Skeletal muscle cell (primary cell): ENCODE measurements around the gene GLTP.
"Not testable (repeated sequence)": the region's sequence is repeated elsewhere in the genome, so short reads cannot be mapped to it uniquely, and the experiment has no call there.

Experiments used
- DNase-seq: peaks from one replicate; pipeline ENCODE4 v3.0.0-alpha.2; 2010; ENCODE audit warnings: low read depth
- H3K4me3 ChIP-seq: 2 replicates; pipeline ENCODE4 v1.5.1; 2011; ENCODE audit warnings: low read depth, mild to moderate bottlenecking, control low read depth, low read length, moderate library complexity

GLTP gene

DNA sequence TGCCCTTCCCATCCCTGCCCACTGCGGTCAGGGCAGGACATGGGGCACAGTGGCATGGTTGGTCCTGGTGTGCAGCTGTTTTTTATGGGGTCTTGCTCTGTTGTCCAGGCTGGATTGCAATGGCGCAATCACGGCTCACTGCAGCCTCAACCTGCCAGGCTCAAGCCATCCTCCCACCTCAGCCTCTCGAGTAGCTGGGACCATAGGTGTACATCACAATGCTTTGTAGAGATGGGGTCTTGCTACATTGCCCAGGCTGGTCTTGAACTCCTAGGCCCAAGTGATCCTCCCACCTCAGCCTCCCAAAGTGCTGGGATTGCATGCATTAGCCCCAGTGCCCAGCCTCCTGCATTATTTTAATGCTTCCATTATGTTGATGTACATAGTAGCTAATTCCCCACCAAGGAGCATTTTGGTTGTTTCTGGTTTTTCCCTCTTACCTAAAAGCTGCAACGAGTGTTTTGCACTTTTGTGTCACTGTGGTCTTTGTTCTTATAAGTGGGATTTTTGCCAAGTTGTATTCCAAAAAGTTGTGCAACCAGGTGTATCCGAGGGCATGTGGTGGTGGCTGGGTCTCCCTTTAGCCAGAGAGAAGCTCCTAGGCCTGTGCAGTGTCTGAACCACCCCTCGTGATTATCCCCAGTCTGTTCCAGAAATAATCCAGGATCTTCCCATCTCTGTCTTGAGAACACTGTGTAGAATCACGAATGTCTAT, 30.1 kb upstream of the GLTP start:
- no peak for DNase-seq

DNA sequence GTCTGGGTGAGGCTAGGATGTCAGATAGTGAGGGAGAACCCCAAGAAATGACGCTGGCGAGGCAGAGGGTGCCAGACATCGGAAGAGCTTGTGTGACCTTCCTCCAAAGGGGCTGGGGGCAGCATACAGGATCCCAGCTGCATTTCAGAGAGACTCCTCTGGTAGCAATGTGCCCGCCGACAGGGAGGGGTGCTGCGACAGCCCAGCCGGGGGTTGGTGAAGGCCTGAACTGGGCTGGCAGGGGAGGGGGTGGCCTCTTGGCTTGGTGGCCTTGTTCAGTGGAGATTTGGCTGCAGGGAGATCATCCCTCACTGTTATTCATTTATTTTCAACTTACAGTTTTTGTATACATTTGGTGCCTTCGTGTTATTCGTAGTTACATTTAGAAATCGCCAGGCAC, 25.0 kb upstream of the GLTP start:
- no peak overlapping the region for H3K4me3 ChIP-seq
- DNase-seq = no peak

More for the DNA sequence above, 30.1 kb upstream of the GLTP start:
- no peak overlapping the region for H3K4me3 ChIP-seq

DNA sequence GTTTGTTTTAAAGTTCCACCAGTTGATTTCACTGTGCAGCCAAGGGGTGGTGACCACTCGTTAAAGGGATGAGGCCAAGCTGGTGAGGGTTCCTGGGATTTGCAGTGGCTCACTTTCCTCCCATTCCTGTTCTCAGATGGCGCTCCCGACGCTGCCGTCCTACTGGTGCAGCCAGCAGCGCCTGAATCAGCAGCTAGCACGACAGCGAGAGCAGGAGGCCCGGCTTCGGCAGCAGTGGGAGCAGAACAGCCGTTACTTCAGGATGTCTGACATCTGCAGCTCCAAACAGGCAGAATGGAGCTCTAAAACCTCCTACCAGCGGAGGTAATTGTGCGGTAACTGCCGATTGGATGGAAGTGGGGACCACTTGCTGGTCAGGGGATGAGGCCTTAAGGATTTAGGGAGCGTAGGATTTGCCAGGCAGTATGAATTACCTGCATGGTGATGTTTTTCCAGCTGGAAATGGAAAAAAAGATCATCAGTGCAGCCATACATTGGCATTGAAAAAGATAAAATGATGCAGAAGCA, 22.6 kb upstream of the GLTP start:
- H3K4me3 ChIP-seq = no peak overlapping the region

DNA sequence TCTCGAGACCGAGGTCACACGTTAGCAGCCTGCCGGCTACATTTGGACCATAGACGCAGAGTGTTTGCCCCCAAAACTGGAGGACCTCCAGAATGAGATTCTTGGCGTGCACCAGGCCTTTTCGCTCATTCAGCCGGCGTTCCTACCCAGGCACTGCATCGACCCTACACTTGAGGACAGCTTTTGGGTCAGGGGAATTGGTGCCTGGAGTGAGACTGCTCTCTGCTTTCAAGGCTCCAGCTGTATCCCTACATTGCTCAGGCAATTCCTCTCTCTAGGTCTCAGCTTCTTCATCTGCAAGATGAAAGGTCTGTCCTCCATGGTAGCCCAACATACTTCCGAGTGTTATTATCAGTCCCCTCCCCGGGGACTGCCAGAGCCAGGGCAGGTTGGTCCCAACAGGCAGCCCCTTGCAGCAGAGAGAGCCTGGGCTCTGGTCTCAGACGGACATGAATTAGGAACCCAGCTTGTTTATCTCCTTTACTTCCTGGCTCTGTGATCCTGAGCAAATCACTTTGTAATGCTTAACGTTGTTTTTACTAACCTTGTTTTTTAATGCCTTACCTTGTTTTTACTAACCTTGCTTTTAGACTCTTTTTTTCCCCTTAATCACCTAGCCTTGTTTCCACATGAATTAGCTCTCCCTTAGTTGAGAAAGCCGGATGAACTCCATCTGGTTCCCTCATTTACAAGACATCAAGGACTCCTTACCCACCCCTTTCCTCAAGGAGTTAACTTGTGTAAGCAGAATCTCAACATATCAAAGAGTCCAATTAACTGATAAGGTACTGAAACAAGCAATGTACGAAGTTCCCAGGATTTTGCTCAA, 20.6 kb upstream of the GLTP start:
- peak overlapping the region; percentile 76 for H3K4me3 ChIP-seq
- no peak for DNase-seq

More for the DNA sequence above, 22.6 kb upstream of the GLTP start:
- no peak for DNase-seq

DNA sequence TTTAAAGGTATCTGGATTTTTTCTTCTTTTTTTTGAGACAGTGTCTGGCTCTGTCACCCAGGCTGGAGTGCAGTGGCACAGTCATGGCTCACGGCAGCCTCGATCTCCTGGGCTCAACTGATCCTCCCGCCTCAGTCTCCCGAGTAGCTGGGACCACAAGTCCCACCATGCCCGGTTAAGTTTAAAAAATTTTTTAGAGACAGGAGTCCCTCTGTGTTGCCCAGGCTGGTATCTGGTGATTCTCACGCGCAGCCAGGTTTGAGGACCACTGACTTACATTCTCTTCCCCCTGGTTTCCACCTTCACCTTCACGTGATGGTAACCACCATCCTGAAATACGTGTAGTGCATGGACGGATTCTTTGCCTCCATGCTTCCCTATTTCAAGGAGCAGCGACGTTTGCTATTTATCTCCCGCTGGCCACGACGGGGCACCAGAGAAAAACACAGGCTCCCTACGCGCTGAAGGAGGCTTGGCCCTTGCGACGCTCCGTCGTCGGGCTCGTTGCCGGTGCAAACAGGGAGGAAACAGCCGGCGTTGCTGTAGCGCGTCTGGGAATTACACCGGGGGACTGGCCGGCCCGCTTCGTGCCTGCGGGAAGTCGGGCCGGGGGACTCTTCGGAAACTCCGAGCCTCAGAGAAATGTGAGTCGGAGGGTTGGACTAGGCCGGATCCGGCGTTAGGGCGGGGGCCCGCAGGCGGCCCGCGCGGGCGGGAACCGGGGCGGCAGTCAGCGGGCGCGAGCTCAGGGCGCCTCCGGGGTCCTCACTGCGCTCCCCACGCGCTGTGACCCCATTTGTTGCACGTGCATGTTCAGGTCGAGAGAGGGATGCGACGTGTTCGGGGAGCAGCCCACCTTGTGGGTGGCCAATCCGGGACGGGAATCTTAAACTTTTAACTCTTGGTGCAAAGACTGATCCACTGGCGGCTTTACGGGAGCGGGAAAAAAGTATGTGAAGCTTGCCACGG, 19.7 kb upstream of the GLTP start, which contains the start of gene TCHP:
Gene TCHP (plus strand): TSS at position 492 of the 969 bp plus-strand sequence. CDS start 2,753 bp downstream, outside the sequence.
- DNase-seq = peak; percentile 64
- peak within 1 kb of the TSS; percentile 76 for H3K4me3 ChIP-seq

DNA sequence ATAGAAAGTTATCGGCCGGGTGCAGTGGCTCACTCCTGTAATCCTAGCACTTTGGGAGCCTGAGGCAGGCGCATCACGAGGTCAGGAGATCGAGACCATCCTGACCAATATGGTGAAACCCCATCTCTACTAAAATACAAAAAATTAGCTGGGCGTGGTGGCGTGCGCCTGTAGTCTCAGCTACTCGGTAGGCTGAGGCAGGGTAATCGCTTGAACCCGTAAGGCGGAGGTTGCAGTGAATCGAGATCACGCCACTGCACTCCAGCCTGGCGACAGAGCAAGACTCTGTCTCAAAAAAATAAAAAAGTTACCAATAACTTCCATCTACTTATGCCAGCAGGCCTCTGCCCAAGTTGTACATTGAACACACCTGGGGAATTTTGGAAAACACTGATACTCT, 19.0 kb upstream of the GLTP start:
- peak overlapping the region; percentile 76 for H3K4me3 ChIP-seq
- DNase-seq = not testable (repeated sequence)

DNA sequence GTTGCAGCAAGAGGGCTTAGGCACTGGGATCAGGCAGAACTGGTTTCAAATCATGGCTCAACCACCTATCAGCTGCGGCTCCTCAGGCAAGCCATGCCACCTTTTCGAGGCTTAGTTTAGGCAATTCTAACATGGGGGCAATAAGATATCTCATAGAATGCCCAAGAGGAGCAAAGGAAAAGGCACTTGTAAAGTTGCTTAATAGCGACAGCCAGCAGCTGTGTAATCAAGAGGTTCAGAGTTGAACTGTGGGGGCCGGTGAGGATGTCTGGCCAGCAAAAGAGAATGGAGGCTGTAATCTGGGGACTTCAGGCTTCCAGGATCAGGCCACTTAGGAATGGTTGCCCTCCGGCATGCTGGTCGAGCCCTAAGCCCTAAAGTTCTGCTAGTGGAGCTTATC, 16.7 kb upstream of the GLTP start:
- no peak overlapping the region for H3K4me3 ChIP-seq
- DNase-seq = no peak

DNA sequence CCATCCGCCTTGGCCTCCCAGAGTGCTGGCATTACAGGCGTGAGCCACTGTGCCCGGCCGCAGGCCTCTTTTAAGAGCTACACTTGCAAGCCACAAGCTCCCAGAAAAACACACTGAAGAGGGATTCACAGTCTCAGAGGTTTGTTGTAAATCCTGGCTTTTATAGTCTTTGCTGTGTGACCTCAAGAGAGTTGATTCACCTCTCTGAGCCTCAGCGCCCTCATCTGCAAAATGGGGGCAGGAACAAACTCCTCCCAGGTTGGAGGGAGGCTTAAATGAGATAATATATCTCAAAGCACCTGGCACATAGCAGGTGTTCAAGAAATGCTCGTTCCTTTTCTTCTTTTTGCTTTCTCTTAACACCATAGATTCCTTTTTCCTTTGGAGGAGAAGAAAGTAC, 15.8 kb upstream of the GLTP start:
- no peak for DNase-seq

DNA sequence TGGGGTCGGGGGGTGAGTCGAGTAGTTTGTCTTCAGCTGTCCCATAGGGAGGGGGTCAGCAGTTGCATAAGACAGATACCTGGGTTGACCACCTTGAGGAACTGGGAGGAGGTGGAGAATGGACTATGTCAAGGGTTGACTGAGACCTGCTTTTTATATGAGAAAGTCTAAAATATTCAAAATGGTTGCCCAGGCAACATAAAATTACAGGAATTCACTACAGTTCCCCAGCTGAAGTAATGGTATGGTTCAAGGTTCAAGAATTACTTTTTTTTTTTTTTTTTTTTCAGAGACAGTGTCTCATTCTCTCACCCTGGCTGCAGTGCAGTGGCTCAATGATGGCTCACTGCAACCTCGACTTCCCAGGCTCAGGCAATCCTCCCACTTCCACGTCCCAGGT, 14.6 kb upstream of the GLTP start:
- no peak for DNase-seq

More for the DNA sequence above, 15.8 kb upstream of the GLTP start:
- no peak overlapping the region for H3K4me3 ChIP-seq

DNA sequence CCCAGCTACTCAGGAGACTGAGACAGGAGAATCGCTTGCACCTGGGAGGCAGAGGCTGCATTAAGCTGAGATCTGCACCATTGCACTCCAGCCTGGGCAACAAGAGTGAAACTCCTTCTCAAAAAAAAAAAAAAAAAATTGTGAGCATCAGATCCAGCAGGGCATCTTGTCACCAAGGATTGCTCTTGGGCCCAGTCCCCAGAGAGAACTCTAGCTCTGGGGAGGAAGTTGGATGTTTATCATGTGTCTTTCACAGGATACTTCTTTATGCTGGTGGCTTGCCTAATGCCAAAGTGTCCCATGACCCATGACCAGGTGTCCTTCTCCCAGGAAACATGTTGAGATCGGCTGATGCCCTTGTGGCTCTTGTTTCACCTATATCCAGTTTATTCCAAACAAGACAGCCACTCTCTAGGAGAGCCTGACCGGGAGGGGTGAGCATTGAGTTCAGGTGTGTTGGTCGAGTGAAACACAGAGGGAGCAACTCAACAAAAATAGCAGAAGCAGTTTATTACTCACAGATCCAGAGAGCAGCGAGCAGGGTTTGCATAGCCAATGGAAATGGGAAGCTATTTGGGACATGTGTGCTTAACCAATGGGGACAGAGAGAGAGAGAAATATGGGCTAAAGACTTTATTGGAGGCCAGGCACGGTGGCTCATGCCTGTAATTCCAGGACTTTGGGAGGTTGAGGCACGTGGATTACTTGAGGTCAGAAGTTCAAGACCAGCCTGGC, 13.1 kb upstream of the GLTP start:
- DNase-seq = no peak
- no peak overlapping the region for H3K4me3 ChIP-seq

More for the DNA sequence above, 14.6 kb upstream of the GLTP start:
- H3K4me3 ChIP-seq = no peak overlapping the region

DNA sequence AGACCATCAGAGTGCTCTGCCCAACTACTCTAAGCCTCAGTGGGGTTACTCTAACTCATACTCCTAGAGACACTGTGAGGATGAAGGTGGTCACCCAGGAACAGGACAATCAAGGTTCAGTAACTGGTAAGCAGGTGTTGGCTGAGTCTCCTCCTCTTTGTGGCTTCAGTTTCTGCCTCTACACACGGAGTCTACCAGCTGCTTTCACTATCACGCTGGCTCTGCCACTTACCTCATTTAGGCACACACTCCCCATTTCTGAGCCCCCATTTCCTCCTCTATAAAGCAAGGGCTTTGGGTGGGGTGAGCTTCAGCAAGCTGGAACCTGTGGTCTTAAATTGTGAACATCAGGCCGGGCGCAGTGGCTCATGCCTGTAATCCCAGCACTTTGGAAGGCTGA, 12.4 kb upstream of the GLTP start:
- no peak overlapping the region for H3K4me3 ChIP-seq
- no peak for DNase-seq

DNA sequence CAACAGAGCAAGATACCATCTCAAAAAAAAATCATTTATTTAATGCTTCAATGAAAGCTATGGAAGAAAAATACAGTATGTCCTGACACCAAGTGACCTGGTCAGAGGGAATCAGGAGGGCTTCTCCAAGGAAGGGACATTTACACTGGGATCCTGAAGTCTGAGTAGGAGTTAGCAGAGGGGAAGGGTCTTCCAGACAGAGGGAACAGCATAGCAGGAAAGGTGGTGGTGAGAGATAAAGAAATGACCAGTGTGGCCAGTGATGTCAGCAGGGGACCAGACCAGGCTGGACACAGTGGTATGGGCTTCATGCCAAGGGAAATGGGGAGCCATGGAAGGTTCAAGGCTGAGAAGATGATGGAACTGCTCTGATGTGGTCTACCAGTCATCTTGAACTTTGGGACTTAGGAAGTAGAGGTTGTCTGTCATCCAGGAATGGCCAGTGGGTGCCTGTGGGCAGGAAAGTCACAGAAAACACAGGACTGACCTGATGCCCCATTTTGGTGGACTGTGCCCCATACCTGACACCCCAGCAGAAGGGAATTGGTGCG, 11.9 kb upstream of the GLTP start:
- DNase-seq = no peak
- H3K4me3 ChIP-seq = no peak overlapping the region

DNA sequence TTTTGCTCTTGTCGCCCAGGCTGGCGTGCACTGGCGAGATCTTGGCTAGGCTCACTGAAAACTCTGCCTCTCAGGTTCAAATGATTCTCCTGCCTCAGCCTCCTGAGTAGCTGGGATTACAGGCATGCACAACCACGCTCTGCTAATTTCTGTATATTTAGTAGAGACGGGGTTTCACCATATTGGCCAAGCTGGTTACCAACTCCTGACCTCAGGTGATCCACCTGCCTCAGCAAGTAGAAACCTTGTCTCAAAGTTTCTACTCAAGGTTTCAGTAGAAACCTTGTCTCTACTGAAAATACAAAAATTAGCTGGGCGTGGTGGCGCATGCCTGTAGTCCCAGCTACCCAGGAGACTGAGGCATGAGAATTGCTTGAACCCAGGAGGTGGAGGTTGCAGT, 11.4 kb upstream of the GLTP start:
- not testable (repeated sequence) for H3K4me3 ChIP-seq, DNase-seq

DNA sequence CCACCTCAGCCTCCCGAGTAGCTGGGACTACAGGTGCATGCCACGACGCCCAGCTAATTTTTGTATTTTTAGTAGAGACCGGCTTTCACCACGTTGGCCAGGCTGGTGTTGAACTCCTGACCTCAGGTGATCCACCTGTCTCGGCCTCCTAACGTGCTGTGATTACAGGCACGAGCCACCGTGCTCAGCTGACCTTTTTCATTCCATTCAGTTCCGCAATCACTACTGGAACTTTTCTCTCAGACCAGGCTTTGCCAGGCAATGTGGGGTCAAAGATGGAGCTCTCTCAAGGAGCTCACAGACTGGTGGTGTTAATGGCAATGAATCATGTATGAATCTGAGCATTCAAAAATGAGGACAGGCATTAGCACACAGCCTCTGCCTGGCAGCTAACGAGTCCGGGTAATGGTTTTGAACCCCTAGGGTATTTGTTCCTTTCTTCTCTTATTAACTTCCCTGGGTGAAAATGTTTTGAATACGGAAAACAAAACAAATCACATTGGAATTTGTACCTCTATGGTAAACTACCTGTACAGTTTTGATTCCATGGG, 10.4 kb upstream of the GLTP start:
- no peak for DNase-seq
- no peak overlapping the region for H3K4me3 ChIP-seq

DNA sequence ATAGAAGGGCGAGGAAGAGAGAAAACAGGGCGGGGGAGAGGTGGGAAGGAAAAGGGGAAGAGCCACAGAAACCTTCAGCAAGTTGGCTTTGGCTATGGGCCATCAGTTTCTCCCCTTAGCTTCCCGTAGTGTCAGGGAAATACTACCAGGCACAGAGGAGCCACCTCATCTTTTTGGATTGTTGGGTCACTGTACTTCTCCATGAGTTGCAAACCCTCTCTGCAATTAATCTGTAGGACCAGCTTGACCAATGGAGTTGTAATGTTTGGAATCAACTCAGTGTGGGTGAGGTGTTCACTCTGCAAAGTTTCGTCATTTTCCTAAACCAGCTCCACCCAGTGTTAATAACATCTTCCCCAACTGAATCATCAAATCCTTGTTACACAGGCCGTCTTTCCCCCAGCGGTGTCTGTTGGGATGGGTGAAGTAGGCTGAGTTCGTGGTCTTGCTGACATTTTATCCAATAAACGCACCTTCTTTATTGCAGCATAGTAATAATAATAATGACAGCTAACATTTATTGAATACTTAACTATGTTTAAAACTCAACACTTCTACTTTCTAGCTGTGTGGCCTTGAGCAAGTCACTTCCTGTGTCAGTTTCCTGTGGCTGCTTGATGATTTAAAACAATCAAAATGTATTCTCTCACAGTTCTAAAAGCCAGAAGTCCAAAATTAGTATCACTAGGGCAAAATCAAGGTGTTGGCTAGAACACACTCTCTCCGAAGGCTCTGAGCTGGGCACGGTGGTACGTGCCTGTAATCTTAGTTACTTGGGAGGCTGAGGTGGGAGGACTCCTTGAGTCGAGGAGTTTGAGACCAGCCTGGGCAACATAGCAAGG, 8.1 kb upstream of the GLTP start:
- peak; percentile 88 for DNase-seq
- no peak overlapping the region for H3K4me3 ChIP-seq

DNA sequence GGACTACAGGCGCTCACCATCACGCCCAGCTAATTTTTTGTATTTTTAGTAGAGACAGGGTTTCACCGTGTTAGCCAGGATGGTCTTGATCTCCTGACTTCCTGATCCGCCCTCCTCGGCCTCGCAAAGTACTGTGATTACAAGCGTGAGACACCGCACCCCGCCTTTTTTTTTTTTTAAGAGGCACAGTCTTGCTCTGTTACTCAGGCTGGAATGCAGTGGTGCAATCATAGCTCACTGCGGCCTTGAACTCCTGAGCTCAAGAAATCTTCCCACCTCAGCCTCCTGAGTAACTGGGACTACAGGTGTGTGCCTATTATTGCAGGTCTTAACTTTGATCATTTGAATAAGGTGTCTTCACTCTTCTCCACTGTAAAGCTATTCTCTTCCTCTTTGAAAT, 5.3 kb upstream of the GLTP start:
- no peak for DNase-seq
- no peak overlapping the region for H3K4me3 ChIP-seq

DNA sequence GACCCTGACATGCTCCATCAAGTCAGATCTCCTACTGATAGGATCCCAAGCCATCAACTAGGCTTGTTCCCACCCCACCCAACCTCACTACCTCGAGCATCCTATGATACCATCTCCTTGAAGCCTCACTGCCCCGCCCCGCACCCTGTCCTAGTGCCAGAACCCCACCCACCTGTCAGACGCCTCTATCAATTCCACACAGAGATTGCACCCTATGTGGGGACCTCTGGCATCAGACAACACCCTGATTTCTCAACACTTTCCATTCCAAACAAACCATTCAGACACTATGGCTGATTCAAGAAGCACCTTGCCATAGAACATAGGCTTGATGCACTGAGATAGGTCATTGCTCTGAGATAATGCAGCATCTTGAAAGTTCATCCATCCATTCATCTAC, 3.1 kb upstream of the GLTP start:
- H3K4me3 ChIP-seq = no peak overlapping the region
- DNase-seq = no peak
